ENCODE measurements around the gene FRA10AC1. TPM values are rescaled to one million over a fixed set of nuclear protein-coding genes. Genes with fewer than 3 reads are reported as not detected.

Gene FRA10AC1
- total RNA-seq, 1 donor from 2014 or later = 15.1 TPM

DNA sequence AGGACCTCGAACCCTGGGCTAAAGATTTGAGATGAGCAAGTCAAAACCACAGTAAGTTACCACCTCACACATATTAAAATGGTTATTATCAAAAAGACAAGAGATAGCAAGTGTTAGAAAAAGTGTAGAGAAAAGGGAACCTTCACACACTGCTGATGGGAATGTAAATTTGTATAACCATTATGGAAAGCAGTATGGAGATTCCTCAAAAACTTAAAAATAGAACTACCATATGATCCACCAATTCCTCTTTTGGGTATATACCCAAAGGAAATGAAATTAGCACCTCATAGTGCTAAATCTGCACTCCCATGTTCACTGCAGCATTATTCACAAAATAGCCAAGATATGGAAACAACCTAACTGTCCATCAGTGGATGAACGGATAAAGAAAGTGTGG is 20.8 kb upstream of the FRA10AC1 start:
- no peak overlapping the region for H3K4me3 ChIP-seq (ENCODE audit: low read length in 3 of 3)
- no peaks in the 10 kb centered on the region for H3K4me1 ChIP-seq (ENCODE audit: control insufficient read depth in 3 of 3, insufficient read depth in 3 of 3, low read length in 3 of 3)
- H3K27me3 ChIP-seq (ENCODE audit: control insufficient read depth in 3 of 3, insufficient read depth in 3 of 3, low read length in 3 of 3) = peaks cover 0 to 10% (median 5%) of the 10 kb centered on the region in 3 donors
- no peak overlapping the region for H3K9ac ChIP-seq (ENCODE audit: low read depth in 1 of 3, low read length in 3 of 3)
- no peaks in the 10 kb centered on the region for H3K36me3 ChIP-seq (ENCODE audit: control insufficient read depth in 3 of 3, insufficient read depth in 3 of 3, low read length in 3 of 3)
- H3K27ac ChIP-seq (ENCODE audit: low read depth, low read length) = no peak overlapping the region
- H3K9me3 ChIP-seq (ENCODE audit: control insufficient read depth in 3 of 3, low read length in 3 of 3) = no peaks in the 10 kb centered on the region

DNA sequence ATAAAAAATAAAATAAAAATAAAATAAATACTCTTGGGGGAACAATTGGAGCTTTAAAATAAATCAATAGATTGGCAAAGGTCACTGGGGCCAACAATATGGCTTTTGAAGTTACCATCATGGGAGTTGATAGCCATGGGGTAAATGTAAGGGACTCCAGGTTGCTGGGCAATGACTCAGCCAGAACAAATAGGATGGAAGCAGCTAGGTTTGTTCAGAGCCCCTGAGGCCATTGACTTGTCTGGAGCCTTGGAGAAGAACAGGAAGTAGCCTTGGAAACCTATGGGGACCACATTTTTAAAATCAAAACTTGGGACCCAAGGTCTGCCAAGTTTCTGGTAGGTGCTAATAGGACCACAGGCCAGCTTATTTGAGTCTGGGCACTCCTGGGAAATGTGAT is 20.2 kb upstream of the FRA10AC1 start:
- H3K9me3 ChIP-seq (ENCODE audit: control insufficient read depth in 3 of 3, low read length in 3 of 3) = no peaks in the 10 kb centered on the region
- no peak overlapping the region for H3K9ac ChIP-seq (ENCODE audit: low read depth in 1 of 3, low read length in 3 of 3)
- no peak overlapping the region for H3K4me3 ChIP-seq (ENCODE audit: low read length in 3 of 3)
- no peak overlapping the region for H3K27ac ChIP-seq (ENCODE audit: low read depth, low read length)
- H3K27me3 ChIP-seq (ENCODE audit: control insufficient read depth in 3 of 3, insufficient read depth in 3 of 3, low read length in 3 of 3) = peaks cover 0 to 10% (median 5%) of the 10 kb centered on the region in 3 donors
- no peaks in the 10 kb centered on the region for H3K4me1 ChIP-seq (ENCODE audit: control insufficient read depth in 3 of 3, insufficient read depth in 3 of 3, low read length in 3 of 3)
- no peaks in the 10 kb centered on the region for H3K36me3 ChIP-seq (ENCODE audit: control insufficient read depth in 3 of 3, insufficient read depth in 3 of 3, low read length in 3 of 3)

DNA sequence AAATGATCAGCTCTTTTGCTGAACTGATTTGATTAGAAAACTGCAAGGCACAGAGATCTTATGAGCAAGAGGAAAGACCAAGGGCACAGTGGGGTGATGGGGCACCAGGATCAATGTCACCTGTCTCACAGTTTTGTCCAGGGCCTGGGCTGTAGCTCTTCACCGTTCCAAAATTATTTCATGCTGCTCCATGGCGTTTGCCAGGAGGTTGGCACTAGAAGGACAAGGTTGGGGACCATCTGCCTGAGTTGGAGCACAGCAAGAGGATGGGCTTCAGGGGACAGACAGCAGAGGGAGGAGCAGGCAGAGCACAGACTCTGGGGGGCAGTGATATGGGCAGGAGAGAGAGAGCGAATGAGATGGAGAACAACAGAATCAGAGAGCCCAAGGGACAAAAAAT is 17.5 kb upstream of the FRA10AC1 start:
- Histone ChIP-seq H3K9ac (ENCODE audit: low read depth in 1 of 3, low read length in 3 of 3) (no peak overlapping the region), H3K4me1 (ENCODE audit: control insufficient read depth in 3 of 3, insufficient read depth in 3 of 3, low read length in 3 of 3) (no peaks in the 10 kb centered on the region)

DNA sequence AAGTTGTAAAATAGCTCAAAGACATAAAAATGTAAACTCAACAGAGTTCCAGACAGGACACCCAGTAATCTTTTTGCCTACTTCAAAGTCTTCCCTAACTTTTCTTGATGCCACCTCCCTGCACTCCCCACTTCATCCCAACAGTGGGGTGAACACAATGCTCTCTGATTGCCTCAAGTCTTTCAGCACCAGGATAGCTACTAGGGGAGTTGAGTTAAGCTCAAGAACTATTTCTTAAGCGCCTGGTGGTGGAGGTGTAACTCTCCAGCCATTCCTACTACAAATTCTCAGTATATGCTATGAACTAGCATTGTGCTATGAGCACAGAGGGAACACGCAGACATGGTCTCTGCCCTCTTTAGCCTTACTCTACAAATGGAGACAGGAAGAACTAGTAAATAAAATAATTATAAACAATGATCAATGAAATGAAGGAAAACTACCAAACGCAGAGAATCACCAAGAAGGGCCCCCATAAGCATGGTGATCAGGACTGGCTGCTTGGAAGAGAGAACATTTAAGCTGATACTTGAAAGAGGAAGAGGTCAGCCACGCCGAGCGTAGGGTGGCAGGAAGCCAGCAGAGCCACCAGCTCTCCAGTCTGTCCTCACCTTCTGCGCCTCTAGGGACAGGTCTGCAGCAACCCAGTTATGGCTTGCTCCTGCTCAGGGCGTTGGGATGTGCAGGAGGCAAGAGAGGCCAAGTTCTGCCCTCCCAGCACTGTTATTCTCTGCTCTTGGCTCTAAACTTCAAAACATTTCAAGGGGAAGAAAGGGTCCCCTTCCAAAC is 16.7 kb upstream of the FRA10AC1 start:
- no peak overlapping the region for H3K9ac ChIP-seq (ENCODE audit: low read depth in 1 of 3, low read length in 3 of 3)
- H3K4me3 ChIP-seq (ENCODE audit: low read length in 3 of 3) = no peak overlapping the region
- no peaks in the 10 kb centered on the region for H3K36me3 ChIP-seq (ENCODE audit: control insufficient read depth in 3 of 3, insufficient read depth in 3 of 3, low read length in 3 of 3)
- H3K27me3 ChIP-seq (ENCODE audit: control insufficient read depth in 3 of 3, insufficient read depth in 3 of 3, low read length in 3 of 3) = peaks cover 0 to 3% (median 2%) of the 10 kb centered on the region in 3 donors
- H3K27ac ChIP-seq (ENCODE audit: low read depth, low read length) = no peak overlapping the region
- H3K9me3 ChIP-seq (ENCODE audit: control insufficient read depth in 3 of 3, low read length in 3 of 3) = no peaks in the 10 kb centered on the region
- no peaks in the 10 kb centered on the region for H3K4me1 ChIP-seq (ENCODE audit: control insufficient read depth in 3 of 3, insufficient read depth in 3 of 3, low read length in 3 of 3)

More for the DNA sequence above, 17.5 kb upstream of the FRA10AC1 start:
- no peaks in the 10 kb centered on the region for H3K9me3 ChIP-seq (ENCODE audit: control insufficient read depth in 3 of 3, low read length in 3 of 3)
- peaks cover 0 to 3% (median 2%) of the 10 kb centered on the region in 3 donors for H3K27me3 ChIP-seq (ENCODE audit: control insufficient read depth in 3 of 3, insufficient read depth in 3 of 3, low read length in 3 of 3)
- no peak overlapping the region for H3K4me3 ChIP-seq (ENCODE audit: low read length in 3 of 3)
- H3K27ac ChIP-seq (ENCODE audit: low read depth, low read length) = no peak overlapping the region
- no peaks in the 10 kb centered on the region for H3K36me3 ChIP-seq (ENCODE audit: control insufficient read depth in 3 of 3, insufficient read depth in 3 of 3, low read length in 3 of 3)

DNA sequence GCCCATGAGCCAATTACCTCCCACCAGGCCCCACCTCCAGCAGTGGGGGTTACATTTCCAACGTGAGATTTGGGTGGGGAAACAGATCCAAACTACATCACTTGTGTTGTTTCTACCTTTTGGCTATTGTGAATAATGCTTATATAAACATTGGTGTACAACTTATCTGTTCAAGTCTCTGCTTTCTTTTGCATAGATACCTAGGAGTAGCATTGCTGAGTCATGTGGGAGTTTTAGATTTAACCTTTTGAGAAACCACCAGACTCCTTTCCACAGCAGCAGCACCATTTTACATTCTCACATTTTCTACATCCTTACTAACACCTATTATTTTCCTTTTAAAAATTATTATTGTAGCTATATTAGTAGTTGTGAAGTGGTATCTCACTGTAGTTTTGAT is 14.4 kb upstream of the FRA10AC1 start:
- Histone ChIP-seq H3K4me1 (ENCODE audit: control insufficient read depth in 3 of 3, insufficient read depth in 3 of 3, low read length in 3 of 3) (no peaks in the 10 kb centered on the region), H3K9ac (ENCODE audit: low read depth in 1 of 3, low read length in 3 of 3) (no peak overlapping the region), H3K4me3 (ENCODE audit: low read length in 3 of 3) (no peak overlapping the region), H3K27ac (ENCODE audit: low read depth, low read length) (no peak overlapping the region), H3K9me3 (ENCODE audit: control insufficient read depth in 3 of 3, low read length in 3 of 3) (no peaks in the 10 kb centered on the region), H3K36me3 (ENCODE audit: control insufficient read depth in 3 of 3, insufficient read depth in 3 of 3, low read length in 3 of 3) (no peaks in the 10 kb centered on the region), H3K27me3 (ENCODE audit: control insufficient read depth in 3 of 3, insufficient read depth in 3 of 3, low read length in 3 of 3) (peaks cover 0 to 2% (median 0%) of the 10 kb centered on the region in 3 donors)

DNA sequence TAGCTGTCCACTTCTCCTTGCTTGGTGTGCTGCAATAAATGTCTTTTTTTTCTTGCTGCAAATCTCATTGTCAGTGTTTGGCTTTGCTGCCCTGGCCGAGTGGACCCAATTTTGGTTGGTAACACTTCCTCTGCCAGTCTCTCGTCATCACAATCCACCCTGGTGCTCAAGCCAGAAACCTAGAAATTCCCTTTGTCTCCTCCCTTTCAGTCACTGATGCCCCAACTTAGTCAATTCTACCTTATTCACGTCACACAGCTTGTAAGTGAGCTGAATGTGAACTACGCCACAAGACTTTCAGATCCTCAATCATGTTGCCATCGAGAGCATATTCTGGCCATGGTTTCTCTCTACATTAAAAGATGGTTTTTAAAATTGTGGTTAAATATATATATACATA is 13.0 kb upstream of the FRA10AC1 start:
- Histone ChIP-seq H3K4me3 (ENCODE audit: low read length in 3 of 3) (no peak overlapping the region), H3K9ac (ENCODE audit: low read depth in 1 of 3, low read length in 3 of 3) (no peak overlapping the region), H3K36me3 (ENCODE audit: control insufficient read depth in 3 of 3, insufficient read depth in 3 of 3, low read length in 3 of 3) (no peaks in the 10 kb centered on the region), H3K9me3 (ENCODE audit: control insufficient read depth in 3 of 3, low read length in 3 of 3) (no peaks in the 10 kb centered on the region), H3K4me1 (ENCODE audit: control insufficient read depth in 3 of 3, insufficient read depth in 3 of 3, low read length in 3 of 3) (no peaks in the 10 kb centered on the region), H3K27ac (ENCODE audit: low read depth, low read length) (no peak overlapping the region), H3K27me3 (ENCODE audit: control insufficient read depth in 3 of 3, insufficient read depth in 3 of 3, low read length in 3 of 3) (peaks cover 0 to 2% (median 0%) of the 10 kb centered on the region in 3 donors)

DNA sequence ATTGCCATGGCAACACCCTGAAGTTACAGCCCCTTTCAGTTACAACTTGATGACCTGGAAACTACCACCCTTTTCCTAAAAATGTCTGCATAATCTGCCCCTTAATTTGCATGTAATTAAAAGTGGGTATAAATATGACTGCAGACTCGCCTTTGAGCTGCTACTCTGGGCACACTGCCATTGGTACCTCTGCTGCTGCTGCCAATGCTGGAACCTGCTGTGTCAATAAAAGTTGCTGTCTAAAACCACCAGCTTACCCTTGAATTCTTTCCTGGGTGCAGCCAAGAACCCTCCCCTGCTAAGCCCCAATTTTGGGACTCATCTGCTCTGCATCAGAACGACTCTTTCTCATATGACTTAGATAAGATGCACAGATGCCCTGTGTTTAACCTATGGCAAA is 10.2 kb upstream of the FRA10AC1 start:
- no peaks in the 10 kb centered on the region for H3K9me3 ChIP-seq (ENCODE audit: control insufficient read depth in 3 of 3, low read length in 3 of 3)
- H3K27ac ChIP-seq (ENCODE audit: low read depth, low read length) = no peak overlapping the region
- no peaks in the 10 kb centered on the region for H3K36me3 ChIP-seq (ENCODE audit: control insufficient read depth in 3 of 3, insufficient read depth in 3 of 3, low read length in 3 of 3)
- no peaks in the 10 kb centered on the region for H3K27me3 ChIP-seq (ENCODE audit: control insufficient read depth in 3 of 3, insufficient read depth in 3 of 3, low read length in 3 of 3)
- no peak overlapping the region for H3K9ac ChIP-seq (ENCODE audit: low read depth in 1 of 3, low read length in 3 of 3)
- H3K4me3 ChIP-seq (ENCODE audit: low read length in 3 of 3) = no peak overlapping the region
- H3K4me1 ChIP-seq (ENCODE audit: control insufficient read depth in 3 of 3, insufficient read depth in 3 of 3, low read length in 3 of 3) = no peaks in the 10 kb centered on the region

DNA sequence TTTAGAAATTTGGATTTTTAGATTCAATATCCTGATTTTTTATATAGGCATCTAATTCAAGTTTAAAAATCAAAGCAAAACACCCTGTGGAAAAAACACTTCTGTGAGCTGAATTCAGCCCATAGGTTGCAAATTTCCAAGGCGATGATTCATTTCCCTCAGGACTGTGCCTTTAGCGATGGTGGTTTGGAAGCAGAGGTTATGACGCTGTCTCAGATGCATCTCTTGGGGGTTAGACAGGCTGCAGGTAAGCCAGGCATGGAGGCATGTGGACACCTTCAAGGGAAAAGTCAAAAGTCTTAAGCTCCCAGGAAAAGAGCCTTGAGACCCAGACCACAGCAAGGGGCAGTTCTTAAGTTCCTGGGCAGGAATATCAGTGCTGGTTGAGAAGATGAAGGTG is 9.5 kb upstream of the FRA10AC1 start:
- Histone ChIP-seq H3K36me3 (ENCODE audit: control insufficient read depth in 3 of 3, insufficient read depth in 3 of 3, low read length in 3 of 3) (no peaks in the 10 kb centered on the region), H3K27me3 (ENCODE audit: control insufficient read depth in 3 of 3, insufficient read depth in 3 of 3, low read length in 3 of 3) (no peaks in the 10 kb centered on the region), H3K27ac (ENCODE audit: low read depth, low read length) (no peak overlapping the region), H3K4me1 (ENCODE audit: control insufficient read depth in 3 of 3, insufficient read depth in 3 of 3, low read length in 3 of 3) (no peaks in the 10 kb centered on the region), H3K9me3 (ENCODE audit: control insufficient read depth in 3 of 3, low read length in 3 of 3) (no peaks in the 10 kb centered on the region), H3K9ac (ENCODE audit: low read depth in 1 of 3, low read length in 3 of 3) (no peak overlapping the region), H3K4me3 (ENCODE audit: low read length in 3 of 3) (no peak overlapping the region)

DNA sequence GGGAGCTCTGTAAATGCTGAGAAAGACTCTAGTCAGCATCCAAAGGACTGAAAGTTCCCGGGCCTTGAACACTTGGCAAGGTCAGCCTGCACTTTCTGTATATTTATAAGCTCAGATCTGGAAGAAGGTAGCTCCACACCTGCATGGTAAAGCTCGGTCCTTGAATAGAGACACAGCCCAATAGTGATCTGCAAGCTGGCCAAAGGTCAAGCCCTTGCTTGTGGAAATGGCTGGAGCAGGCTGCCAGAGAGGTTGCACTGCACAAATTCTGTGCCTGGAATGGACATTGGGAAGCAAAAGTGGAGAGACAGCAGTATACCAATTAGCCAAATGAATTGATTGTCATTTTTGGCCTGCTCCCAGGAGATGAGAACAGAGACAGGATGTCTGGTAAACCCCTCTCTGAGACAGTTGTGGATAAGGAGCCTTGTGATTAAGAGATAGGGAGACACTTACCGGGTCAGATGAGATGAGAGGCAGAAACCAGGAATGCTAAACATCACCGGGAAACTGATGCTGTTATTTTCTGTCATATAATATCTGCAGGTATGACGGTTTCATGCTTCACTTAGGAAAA is 8.0 kb upstream of the FRA10AC1 start:
- Histone ChIP-seq H3K27ac (ENCODE audit: low read depth, low read length) (no peak overlapping the region), H3K27me3 (ENCODE audit: control insufficient read depth in 3 of 3, insufficient read depth in 3 of 3, low read length in 3 of 3) (no peaks in the 10 kb centered on the region), H3K4me1 (ENCODE audit: control insufficient read depth in 3 of 3, insufficient read depth in 3 of 3, low read length in 3 of 3) (no peaks in the 10 kb centered on the region), H3K4me3 (ENCODE audit: low read length in 3 of 3) (no peak overlapping the region), H3K9ac (ENCODE audit: low read depth in 1 of 3, low read length in 3 of 3) (no peak overlapping the region), H3K9me3 (ENCODE audit: control insufficient read depth in 3 of 3, low read length in 3 of 3) (no peaks in the 10 kb centered on the region), H3K36me3 (ENCODE audit: control insufficient read depth in 3 of 3, insufficient read depth in 3 of 3, low read length in 3 of 3) (no peaks in the 10 kb centered on the region)

DNA sequence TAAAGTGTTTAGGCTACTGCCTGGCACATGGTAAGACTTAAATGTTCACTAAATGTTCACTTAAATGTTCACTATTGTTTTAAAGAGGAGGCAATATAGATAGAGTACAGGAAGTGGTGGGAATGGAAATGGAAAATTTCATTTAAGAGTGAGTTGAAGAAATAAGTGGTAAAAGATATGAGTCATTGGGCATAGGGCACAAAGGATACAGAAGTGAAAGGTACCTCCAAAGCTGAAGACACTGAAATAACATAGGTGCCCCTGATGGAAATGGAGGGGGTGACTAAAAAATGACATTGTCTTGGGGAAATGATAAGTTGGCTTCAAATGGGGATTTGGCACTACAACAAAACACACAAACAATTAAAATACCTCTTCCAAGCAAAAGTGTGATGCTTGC is 5.2 kb upstream of the FRA10AC1 start:
- no peaks in the 10 kb centered on the region for H3K27me3 ChIP-seq (ENCODE audit: control insufficient read depth in 3 of 3, insufficient read depth in 3 of 3, low read length in 3 of 3)
- no peak overlapping the region for H3K9ac ChIP-seq (ENCODE audit: low read depth in 1 of 3, low read length in 3 of 3)
- no peak overlapping the region for H3K4me3 ChIP-seq (ENCODE audit: low read length in 3 of 3)
- H3K9me3 ChIP-seq (ENCODE audit: control insufficient read depth in 3 of 3, low read length in 3 of 3) = no peaks in the 10 kb centered on the region
- no peaks in the 10 kb centered on the region for H3K36me3 ChIP-seq (ENCODE audit: control insufficient read depth in 3 of 3, insufficient read depth in 3 of 3, low read length in 3 of 3)
- no peak overlapping the region for H3K27ac ChIP-seq (ENCODE audit: low read depth, low read length)
- peaks cover 0 to 2% (median 0%) of the 10 kb centered on the region in 3 donors for H3K4me1 ChIP-seq (ENCODE audit: control insufficient read depth in 3 of 3, insufficient read depth in 3 of 3, low read length in 3 of 3)
